B cell (primary cell): ENCODE measurements around the gene RGS3.

ENCODE experiments used
- EZH2 ChIP-seq: IDR thresholded peaks from 2 replicates; pipeline ENCODE4 v1.6.1; 2012; ENCODE audit warnings: borderline replicate concordance, low read depth, mild to moderate bottlenecking, moderate library complexity, low read length; ENCODE audit not compliant: insufficient read depth, poor library complexity, severe bottlenecking
- TF ChIP-seq, protein P1 (sequence below): fragments of 200-600 bp; IDR thresholded peaks from one replicate; pipeline ENCODE4 v1.8.0; 2022; ENCODE audit warnings: antibody characterized with exemption, mild to moderate bottlenecking

DNA sequence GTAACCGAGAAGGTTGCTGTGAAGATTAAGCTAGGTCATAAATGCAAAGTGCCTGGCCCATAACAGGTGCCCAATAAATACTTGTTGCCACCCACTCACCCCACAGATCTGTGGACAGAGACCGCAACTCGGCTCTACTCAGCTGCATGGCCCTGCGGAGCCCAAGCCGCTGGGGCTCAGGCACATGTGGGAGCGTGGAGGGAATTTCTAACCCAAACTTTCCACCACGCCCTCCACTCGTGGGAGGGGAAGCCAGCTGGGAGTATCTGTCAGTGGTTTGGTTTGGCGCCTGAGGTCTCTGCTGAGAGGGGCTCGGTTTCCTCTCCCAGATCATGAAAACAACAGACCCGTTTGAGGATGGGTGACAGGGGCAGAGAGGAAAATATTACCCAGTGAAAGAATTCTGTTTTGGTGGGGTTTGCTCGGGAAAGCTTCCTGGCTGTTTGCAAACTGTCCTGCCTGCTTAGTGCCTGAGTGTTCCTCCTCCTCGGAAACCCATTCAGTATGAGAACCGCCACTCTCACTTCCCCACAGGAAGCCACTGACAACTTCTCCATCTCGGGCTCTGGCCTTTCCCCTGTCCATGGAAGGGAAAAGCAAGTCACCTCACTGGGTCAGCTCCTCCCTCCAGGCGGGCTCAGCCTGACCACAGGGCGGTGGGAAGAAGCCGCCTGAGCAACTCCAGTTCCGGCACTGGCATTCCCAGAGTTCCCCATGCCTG lies 60.1 kb downstream of the RGS3 start:
- TF ChIP-seq, protein P1, sequence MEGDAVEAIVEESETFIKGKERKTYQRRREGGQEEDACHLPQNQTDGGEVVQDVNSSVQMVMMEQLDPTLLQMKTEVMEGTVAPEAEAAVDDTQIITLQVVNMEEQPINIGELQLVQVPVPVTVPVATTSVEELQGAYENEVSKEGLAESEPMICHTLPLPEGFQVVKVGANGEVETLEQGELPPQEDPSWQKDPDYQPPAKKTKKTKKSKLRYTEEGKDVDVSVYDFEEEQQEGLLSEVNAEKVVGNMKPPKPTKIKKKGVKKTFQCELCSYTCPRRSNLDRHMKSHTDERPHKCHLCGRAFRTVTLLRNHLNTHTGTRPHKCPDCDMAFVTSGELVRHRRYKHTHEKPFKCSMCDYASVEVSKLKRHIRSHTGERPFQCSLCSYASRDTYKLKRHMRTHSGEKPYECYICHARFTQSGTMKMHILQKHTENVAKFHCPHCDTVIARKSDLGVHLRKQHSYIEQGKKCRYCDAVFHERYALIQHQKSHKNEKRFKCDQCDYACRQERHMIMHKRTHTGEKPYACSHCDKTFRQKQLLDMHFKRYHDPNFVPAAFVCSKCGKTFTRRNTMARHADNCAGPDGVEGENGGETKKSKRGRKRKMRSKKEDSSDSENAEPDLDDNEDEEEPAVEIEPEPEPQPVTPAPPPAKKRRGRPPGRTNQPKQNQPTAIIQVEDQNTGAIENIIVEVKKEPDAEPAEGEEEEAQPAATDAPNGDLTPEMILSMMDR: no peak
- no peak for TF ChIP-seq EZH2
